ENCODE results near the gene MYMK. TPM values are rescaled to one million over a fixed set of nuclear protein-coding genes. Genes with fewer than 3 reads are reported as not detected.

The MYMK gene
- total and polyA plus RNA-seq, 10 donors, result not detected

- peak within 1 kb of the TSS; percentile 58 to 86 (median 68) for H3K4me3 ChIP-seq
- H3K27ac ChIP-seq, result peak within 1 kb of the TSS; percentile 42 to 89 (median 76)
- H3K27me3 ChIP-seq (replicated peaks in 1 of 7), result peaks cover 0 to 10% (median 0%) of the 10 kb centered on the region in 7 donors
- peaks cover 13 to 60% (median 48%) of the 10 kb centered on the region in 6 donors for H3K4me1 ChIP-seq
- peak; percentile 98 for DNase-seq
- TF ChIP-seq POLR2A (IDR thresholded peaks at IDR 0.05), result no peak
- peak; percentile 81 to 86 (median 84) for TF ChIP-seq POLR2AphosphoS5 (IDR thresholded peaks at IDR 0.05)
- TF ChIP-seq, protein P1, sequence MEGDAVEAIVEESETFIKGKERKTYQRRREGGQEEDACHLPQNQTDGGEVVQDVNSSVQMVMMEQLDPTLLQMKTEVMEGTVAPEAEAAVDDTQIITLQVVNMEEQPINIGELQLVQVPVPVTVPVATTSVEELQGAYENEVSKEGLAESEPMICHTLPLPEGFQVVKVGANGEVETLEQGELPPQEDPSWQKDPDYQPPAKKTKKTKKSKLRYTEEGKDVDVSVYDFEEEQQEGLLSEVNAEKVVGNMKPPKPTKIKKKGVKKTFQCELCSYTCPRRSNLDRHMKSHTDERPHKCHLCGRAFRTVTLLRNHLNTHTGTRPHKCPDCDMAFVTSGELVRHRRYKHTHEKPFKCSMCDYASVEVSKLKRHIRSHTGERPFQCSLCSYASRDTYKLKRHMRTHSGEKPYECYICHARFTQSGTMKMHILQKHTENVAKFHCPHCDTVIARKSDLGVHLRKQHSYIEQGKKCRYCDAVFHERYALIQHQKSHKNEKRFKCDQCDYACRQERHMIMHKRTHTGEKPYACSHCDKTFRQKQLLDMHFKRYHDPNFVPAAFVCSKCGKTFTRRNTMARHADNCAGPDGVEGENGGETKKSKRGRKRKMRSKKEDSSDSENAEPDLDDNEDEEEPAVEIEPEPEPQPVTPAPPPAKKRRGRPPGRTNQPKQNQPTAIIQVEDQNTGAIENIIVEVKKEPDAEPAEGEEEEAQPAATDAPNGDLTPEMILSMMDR (IDR thresholded peaks at IDR 0.05 in 8 of 11, conservative IDR thresholded peaks at IDR 0.05 in 3 of 11), result no peak
- intact Hi-C loops (cut with DNase I; ENCODE audit: low total_unique reads), result no loop called here
- 0 to 1% (median 1%) methylated on average over 40 to 84 of the region's 84 CpGs for WGBS, 5 donors
- H3K9me3 ChIP-seq, result no peaks in the 10 kb centered on the region
- H3K36me3 ChIP-seq, result peaks cover 0 to 31% (median 19%) of the 10 kb centered on the region in 6 donors
These were observed 45.7 kb downstream of the MYMK start, which contains the start of gene SLC2A6 for GRCh38 chr9:133478851-133479711. Gene SLC2A6, minus strand, starts transcription at chr9:133479099. Its CDS starts 40 bp downstream, at chr9:133479059.

- intact Hi-C loops (cut with DNase I; ENCODE audit: low total_unique reads), result no loop called here
- 26 to 53% (median 32%) methylated on average over 9 to 17 of the region's 17 CpGs for WGBS, 5 donors
- Histone ChIP-seq H3K27ac (peak overlapping the region; percentile 42 to 89 (median 76)), H3K4me3 (peak overlapping the region; percentile 58 to 86 (median 68)), H3K4me1 (peaks cover 13 to 66% (median 53%) of the 10 kb centered on the region in 6 donors), H3K9me3 (no peaks in the 10 kb centered on the region), H3K27me3 (replicated peaks in 1 of 7) (peaks cover 0 to 10% (median 0%) of the 10 kb centered on the region in 7 donors), H3K36me3 (peaks cover 0 to 40% (median 26%) of the 10 kb centered on the region in 6 donors)
- peak; percentile 89 for DNase-seq
- TF ChIP-seq, protein P1 (IDR thresholded peaks at IDR 0.05 in 8 of 11, conservative IDR thresholded peaks at IDR 0.05 in 3 of 11), result no peak
- TF ChIP-seq POLR2A (IDR thresholded peaks at IDR 0.05) (no peak), POLR2AphosphoS5 (IDR thresholded peaks at IDR 0.05) (peak in 1 of 3 donors; percentile 4)
These were observed 46.5 kb downstream of the MYMK start for GRCh38 chr9:133477992-133478850.

DNA sequence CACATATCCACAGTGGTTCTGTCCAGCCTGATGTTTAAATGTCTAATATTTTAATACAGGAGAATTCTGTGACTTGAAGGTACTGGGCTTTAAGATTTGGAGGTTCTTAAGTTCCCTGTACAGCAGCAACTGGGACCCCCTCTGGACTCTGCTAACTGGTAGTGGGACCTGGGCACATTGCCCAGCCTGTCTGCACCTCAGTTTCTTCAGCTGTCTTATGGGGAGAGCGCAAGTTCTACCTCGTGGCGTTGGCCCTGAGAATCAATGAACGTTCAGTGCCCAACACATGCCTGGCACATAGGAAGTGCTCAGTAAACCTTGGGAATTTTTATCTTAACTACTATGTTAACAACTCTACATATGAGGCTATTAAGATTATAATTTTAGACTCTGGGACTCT lies 47.3 kb downstream of the MYMK start:
- Histone ChIP-seq H3K4me3 (peak overlapping the region in 5 of 8 donors; percentile 59 to 86 (median 71)), H3K27ac (peak overlapping the region in 2 of 8 donors; percentile 88 to 89), H3K4me1 (peaks cover 13 to 71% (median 53%) of the 10 kb centered on the region in 6 donors), H3K27me3 (replicated peaks in 1 of 7) (peaks cover 0 to 10% (median 0%) of the 10 kb centered on the region in 7 donors), H3K36me3 (peaks cover 0 to 47% (median 32%) of the 10 kb centered on the region in 6 donors), H3K9me3 (no peaks in the 10 kb centered on the region)
- intact Hi-C loops (cut with DNase I; ENCODE audit: low total_unique reads), result no loop called here
- DNase-seq, result no peak
- WGBS, 5 donors, result 82 to 91% (median 86%) methylated on average over 4 of the region's 4 CpGs
- TF ChIP-seq, protein P1 (IDR thresholded peaks at IDR 0.05 in 8 of 11, conservative IDR thresholded peaks at IDR 0.05 in 3 of 11), result no peak
- TF ChIP-seq POLR2AphosphoS5 (IDR thresholded peaks at IDR 0.05) (no peak), POLR2A (IDR thresholded peaks at IDR 0.05) (no peak)

Measured in spleen (tissue), 11 donors.